IPS-11a (cell line): ENCODE results near the gene RASAL1.
"Not testable (repeated sequence)": the region's sequence is repeated elsewhere in the genome, so short reads cannot be mapped to it uniquely, and the experiment has no call there.

Source experiments
- H3K4me3 ChIP-seq: one replicate; pipeline ENCODE4 v1.5.1; 2013; ENCODE audit warnings: low read depth, low read length, control low read depth

Gene RASAL1

DNA sequence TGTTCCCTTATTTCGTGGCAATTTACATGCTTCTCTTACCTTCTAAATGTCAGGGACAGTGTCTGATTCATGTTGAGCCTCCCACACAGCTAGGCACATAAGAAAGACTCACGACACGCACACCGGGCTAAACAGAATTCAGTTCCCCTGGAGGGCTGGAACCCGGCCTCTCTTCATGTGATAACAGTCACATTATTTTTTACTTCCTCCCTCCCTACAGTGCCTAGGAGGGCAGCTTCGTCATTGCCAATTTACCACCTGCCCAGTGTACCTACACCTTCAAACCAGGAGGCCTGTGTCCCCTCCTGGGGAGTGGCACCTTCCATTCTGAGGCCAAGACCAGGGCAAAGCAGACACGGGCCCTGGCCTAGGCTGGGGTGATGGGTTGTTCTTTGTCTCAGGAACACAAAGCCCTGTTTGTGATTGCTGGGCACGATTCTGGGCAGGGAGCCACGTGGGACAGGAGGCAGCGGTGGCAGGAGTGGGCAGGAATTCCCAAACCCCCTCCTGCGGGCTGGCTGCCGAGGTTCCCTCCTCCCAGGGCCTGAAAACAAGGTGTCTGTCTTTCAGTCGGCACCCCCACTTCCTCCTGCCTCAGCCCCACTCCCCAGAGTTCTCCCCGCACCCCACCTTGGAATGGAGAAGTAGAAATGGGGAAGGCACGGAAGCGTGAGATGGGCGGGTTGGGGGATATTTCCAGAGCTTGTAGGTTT is 6.8 kb upstream of the RASAL1 start:
- H3K4me3 ChIP-seq, result no peak overlapping the region

DNA sequence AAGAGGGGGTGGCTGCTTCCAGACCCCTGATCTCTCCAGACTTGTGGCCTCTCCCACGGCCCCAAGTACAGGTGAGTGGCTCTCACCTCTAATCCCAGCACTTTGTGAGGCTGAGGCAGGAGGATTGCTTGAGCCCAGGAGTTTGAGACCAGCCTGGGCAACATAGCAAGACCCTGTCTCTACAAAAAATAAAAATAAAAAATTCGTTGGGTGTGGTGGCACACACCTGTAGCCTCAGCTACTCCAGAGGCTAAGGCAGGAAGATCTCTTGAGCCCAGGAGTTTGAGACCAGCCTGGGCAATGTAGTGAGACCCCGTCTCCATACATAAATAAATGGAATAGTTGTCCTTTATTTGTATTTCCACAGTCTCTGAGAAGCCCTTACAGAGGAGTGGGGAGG is 6.2 kb upstream of the RASAL1 start:
- H3K4me3 ChIP-seq, result not testable (repeated sequence)

DNA sequence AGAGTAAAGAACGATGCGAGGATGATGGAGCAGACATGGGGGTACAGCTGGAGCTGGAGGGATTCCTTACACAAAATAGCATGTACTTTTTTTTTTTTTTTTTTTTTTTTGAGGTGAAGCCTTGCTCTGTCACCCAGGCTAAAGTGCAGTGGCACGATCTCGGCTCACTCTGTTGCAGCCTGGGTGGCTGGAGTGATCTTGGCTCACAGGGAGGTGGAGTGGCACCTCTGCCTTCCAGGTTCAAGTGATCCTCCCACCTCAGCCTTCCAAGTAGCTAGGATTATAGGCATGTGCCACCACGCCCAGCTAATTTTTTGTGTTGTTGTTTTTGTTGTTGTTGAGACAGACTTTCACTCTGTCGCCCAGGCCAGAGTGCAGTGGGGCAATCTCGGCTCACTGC is 5.1 kb upstream of the RASAL1 start:
- H3K4me3 ChIP-seq, result no peak overlapping the region

DNA sequence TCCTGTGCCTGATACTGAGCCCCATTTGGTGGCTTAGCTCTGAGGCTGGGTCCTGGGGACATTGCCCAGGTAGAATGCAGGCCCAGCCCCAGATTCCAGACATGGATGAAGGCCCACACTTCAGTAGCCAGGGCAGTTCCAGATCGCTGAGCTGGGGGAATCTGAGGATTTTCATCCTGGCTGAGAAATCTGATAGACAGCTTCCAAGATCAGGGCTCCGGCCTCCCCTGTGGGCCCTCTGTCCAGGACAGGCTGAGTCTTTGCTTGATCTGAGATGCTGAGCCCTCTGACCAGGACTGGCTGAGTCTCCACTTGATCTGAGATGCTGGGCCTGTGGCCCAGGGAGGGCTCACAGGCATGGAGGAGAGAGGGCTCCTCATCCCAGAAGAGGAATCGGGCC is 3.3 kb upstream of the RASAL1 start:
- H3K4me3 ChIP-seq, result no peak overlapping the region

DNA sequence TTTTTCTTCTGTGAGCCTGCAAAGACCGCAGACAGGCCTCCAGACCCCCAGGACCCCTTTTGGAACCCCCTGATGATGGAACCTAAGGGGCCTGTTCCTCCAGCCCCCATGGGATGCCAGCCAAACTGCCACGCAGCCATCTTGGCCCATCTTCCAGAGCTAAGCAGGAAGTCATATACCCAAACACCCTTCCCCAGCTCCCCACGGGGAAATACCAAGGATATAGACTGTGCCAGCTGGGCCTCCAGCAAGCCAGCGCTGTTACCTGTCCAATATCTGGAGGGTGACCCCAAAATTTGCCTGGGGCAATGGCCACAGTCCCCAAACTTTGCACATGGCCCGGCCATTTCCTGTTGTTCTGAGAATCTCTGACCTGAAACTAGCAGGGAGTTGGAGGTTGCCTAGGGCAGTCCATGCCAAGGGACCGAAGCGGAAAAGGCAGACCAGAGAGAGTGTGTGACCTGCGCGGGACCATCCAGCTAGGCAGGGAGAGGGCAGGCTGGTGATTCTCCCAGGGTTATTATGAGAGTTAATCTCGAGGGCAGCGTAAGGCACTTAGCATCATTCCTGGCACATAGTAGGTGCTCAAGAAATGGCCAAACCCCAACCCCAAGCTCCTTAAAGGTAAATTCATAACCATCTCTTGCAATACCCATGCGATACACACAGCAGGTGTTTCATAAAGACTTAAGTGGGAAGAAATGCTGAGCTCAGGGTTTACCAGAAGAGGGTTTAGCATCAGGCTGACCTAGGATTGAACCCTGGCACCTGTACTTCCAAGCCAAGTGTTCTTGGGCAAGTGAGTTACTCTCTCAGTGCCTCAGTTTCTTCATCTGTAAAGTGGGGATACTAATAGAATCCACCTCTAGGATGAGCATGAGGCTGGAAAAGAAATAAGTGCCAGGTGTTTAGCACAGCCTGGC is 2.6 kb upstream of the RASAL1 start:
- H3K4me3 ChIP-seq, result no peak overlapping the region

DNA sequence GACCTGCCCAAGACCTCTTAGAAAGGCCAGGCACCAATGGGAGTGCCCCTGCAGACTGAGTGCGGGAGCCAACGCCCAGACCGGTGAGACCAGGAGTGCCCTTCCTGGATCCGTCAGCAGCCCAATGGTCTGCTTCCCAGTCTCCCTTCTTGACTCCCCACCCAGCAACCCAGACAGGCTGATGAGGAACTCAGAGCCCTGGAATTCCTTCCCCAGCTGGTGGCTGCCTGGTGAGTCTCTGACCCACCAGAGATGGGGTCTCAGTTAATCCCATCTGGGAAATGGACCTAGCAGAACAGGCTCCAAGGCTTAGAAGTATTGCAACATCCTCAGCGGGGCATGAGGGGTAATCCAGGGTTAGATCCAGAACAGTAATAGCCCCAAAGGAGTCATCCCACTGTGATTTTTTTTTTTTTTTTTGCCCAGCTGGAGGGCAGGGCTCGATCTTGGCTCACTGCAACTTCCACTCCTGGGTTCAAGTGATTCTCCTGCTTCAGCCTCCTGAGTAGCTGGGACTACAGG is 1.5 kb upstream of the RASAL1 start:
- H3K4me3 ChIP-seq, result no peak overlapping the region

DNA sequence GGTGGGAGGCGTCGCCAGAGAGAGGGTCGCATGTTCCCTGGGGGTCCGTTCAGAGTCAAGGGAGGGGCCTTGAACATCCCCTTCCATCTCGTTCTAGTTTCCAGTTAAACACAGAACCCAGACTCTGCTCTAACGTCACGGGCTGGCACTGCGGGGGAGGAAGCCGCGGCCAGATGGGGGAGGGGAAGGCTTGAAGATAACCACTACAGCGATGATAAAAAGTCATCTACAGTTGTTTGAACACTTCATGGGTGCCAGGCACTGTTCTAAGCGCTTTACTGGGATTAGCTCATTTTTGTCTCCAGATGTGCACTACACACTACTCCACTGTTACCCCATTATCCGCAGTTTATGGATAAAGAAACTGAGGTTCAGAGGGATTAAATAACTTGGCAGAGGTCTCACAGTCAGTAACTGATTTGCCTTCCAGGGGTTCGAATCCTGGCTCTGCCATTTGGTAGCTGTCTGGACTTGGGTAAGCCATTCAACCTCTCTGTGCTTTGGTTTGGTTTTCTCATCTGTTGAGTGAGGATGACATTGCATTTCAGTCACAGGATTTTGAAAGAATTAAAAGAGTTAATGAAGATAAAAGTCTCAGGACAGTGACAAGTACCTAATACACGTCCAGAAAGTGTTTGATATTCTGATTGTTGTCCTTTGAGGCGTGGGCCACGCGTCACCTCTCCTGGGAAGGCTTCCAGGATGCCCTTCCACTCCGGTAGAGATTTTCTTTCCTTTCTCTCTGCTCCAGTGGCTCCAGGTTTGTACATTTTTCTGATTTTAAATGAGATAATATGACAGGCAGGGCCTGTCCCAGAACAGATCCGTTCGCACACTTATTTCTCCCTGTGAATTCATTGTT is 798 bp upstream of the RASAL1 start:
- H3K4me3 ChIP-seq, result peak overlapping the region; percentile 27

DNA sequence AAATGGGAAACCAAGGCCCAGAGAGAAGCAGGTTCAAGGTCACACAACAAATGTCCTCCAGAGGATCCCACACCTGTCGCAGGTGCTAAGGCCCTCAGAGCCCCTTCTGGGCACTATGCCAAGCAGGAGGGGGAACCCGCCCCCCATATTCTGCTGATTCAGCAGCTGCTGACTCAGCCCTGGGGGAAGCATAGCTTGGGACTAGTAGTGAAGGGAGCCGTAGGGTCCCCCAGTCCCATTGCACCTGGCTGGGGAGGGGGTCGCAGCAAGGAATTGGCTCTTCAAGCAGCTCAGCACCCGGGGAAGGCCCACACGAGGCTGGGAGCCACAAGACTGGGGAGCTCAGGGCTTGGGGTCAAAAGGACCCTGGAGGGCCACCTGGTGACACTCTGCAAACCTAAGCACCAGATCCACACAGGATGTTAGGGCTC is 1.0 kb downstream of the RASAL1 start:
- no peak overlapping the region for H3K4me3 ChIP-seq

DNA sequence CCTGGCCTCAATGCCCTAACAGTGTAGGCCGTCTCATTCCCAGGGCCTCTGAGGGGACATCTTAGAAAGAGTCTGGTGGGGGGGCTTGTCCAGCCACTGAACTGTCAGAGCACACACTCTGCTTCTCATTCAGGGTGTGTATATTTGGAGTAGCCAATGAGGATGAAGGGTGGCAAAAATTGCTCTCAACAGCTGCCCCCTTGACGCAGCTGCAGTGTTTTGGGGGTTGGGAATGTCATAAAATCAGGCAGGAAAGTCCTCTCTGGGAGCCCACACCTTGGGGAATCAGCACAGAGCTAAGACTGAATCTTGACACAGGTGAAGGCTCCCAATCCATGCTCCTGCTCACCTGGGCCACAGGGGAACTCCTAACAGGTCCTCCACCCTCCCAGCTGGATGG is 1.5 kb downstream of the RASAL1 start:
- H3K4me3 ChIP-seq, result no peak overlapping the region

DNA sequence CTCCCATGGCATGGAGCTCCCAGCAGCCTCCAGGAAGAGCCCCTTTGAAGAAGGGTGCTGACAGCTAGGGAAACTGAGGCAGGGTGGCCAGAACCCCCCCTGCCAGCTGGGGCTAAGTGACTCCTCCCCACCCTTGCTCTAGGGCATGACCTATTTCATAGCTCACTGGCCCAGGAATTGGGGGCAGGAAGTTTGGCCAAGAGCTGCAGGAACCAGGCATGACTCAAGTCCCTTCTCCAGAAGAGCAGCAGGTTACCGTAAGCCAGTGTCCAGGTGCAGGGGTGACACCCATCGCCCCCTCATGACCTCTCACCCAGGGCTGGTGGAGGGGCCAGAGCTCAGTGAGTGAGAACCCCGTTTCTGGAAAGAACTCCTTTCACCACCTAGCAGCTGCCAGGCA is 1.9 kb downstream of the RASAL1 start:
- no peak overlapping the region for H3K4me3 ChIP-seq

DNA sequence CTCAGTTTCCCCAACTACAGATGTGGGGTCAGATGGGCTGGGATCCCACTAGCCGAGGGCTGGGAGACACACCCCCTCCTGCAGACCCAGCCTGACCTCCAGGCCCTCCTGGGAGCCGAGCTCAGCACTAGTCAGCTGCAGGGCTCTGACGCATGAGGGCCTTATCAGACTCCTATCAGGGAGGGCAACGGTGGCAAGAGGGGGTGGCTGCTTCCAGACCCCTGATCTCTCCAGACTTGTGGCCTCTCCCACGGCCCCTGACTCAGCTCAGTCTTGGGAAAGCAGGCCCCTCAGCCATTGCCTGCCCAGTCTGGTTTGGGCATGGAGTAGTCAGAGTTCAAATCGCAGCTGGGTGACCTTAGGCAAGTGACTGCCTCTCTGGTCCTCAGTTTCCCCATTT is 2.5 kb downstream of the RASAL1 start:
- no peak overlapping the region for H3K4me3 ChIP-seq

DNA sequence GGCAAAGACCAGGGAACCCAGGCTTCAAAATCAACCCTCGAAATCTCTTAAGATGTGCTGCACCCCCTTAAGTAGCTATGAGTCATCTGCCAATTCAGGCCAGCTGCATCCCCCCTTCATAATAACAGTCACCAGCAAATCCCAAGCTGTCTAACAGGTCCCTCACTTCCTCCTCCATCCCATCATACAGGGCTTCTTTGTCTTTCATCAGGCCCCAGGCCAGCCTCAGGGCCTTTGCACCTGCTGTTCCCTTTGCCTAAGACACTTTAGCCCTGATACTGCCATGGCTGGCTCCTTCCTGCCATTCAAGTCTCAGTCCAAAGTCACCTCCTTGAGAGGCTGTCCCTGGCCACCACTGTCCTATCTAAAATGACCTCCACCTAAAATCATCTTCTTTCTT is 4.0 kb downstream of the RASAL1 start:
- H3K4me3 ChIP-seq, result no peak overlapping the region

DNA sequence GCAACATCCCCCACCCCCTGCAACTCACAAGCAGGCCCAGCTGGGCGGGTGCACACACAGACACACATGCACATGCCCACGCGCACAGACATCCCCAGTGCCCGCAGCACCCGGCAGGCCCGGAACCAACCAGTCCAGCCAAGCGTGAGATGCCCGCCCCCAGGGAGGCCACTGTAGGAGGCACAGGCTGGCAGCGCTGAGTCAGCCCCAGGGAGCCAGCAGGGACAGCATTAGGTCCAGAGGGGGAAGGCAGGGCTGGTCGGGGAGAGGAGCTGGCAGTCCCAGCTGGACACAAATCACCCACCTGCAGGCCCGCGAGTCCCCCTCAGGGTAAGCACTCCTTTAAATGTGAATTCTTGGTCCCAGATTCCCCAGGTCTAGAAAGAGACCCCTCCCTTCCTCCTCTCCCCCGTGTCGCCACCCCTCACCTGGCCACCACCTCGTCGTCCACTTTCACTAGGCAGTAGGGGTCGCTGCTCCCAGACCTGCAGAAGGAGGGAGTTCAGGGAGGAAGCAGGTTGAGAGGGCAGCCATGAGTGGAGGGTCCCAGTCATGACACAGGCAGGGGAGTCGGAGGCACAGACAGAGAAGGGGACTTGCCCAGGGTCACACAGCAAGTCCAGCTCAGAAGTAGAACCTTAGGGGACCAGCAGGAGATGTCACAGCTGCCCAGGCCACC is 5.0 kb downstream of the RASAL1 start:
- no peak overlapping the region for H3K4me3 ChIP-seq

DNA sequence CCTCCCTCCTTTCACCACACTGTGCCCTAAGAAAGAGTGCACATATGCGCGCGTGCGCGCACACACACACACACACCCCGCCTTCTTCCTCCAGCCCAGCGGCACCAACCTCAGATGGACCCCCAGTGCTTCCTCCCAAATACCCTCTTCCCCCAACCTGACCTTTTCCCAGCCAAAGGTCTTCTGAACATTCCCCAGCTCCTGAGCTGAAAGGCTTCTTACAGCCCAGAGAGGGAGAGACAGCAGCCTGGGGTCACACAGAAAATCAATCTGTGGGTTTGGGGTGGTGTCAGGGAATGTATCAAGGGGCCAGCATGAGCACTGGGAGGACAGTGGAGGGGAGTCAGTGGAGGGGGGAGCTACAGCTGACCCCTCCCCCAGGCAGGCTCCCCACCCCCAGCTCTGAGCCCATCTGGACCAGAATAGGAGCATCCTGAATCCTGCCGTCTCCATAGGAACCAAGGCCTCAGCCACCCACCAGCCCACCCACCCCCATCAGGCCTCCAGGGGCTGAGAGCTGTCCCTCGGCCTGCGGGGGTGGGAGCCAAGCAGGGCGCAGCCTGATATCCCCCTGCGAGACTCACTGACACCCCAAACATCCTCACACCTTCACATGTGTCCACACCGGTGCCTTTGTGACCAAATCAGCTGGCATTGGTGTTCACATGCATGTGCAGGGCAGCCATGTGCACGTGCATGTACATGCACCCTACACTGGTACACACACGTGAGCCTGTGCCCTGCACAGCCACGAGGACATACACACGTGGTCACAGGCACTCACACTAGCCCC is 5.7 kb downstream of the RASAL1 start:
- H3K4me3 ChIP-seq, result no peak overlapping the region

DNA sequence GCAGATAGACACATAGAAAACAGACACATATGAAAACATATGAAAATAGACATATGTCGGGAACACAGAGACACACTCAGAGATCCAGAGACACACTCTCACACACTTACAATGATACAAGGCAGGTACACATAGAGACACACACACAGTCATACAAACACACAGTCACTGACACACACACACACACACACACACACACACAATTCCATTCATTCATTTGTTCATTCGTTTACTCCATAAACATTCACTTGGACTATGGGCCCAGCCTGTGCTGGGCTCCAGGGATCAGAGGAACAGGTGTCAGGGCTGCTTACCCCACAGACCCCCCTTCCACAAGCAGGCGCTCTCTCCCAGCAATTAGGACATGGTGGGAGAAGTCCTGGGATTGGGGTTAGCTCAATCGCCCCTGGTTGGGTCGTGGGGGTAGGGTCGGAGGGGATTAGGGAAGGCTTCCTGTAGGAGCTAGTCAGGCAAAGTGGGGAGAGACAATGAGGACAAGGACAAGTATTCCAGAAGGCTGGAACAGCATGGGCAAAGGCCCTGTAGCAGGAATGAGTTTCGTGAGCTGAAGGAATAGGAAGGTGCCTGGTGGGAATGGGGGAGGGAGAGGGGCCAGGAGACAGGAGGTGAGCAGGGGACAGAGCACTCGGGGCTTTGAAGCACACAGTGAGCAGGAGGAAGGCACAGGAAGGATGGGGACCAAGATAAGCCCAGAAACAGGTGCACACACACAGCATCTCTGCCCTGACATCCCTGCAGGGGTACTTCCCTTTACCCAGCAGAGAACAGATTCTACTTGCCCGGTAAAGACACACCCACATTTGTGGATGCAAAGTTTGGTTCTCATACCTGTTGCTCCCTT is 6.5 kb downstream of the RASAL1 start:
- no peak overlapping the region for H3K4me3 ChIP-seq

DNA sequence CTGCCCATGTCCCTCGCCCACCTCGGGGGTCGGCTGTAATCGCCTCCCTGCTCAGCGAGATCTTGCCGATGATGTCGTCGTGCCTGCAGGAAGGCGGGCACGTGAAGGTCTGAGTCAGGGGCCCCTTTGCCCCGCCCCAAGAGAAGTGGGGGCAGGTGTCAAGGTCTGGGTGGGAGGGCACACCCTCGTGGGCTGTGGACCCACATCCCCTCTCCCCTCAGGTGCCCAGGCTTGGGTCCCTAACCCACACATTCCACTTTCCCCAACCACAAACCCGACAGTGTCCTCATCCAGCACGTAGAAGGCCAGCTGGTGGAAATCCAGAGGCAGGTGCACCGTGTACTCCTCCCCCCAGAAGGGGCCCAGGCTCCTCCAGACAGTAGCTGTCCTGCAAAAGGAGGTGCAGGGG is 7.8 kb downstream of the RASAL1 start:
- no peak overlapping the region for H3K4me3 ChIP-seq

DNA sequence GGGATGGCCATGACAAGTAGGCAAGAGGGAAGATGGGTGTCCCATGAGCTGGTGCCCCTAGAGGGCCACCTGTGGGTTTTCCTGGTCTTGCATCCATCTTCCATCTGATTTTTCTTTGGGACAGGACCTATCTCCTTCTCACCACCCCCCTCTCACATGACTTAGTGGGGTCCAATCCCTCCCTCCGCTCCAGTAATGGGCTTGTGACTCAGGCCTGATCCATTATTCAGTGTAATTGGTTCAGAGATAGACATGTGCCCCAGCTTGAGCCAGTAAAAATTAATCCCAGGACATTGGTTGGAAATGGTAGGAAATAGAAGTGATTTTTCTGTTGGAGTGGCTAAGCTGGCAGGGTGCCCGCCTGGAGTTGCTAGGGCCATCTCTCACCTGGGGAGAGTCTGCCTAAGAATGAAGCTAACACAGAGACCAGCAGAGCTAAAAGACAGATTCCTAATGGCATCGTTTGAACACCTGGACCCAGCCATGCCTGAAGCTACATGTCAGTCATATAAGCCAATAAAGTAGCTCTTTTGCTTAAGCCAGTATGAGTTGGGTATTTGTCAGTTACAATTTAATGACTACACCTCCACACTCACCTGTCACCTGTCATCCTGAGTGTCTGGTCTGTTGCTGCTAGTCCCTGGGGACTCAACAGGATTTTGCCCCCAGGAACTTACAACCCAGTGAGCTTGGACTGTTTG is 14.7 kb downstream of the RASAL1 start:
- H3K4me3 ChIP-seq, result no peak overlapping the region

DNA sequence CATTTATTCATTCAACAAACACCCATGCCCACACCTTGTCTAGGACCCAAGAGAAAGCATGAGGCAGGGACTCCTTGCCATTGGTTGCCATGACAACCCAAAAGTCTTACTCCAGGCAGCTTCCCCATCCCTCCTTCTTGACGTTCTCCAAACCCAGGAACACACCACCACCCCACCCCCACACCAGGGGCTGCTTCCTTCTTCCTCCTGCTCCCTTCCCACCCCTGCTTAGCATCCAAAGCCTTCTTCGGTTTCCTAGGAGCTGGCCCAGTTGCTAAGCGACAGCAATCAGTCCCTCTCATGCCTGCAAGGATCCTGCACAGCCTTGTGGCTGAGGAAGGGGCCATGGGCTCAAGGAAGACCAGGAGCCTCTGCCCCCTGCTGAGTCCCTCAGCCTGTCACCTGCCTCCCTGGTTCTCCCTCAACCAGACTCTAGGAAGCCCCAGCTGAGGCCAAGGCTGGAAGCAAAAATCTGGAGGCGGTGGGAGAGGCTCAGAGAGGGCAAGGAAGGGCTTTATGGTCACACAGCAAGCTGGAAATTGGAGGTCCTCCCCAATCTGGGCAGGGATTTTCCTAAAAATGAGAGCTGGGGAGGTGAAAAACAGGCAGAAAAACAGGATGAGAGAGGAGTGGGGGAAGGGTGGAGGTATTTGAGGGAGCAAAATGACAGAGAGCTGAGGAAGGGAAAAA is 15.4 kb downstream of the RASAL1 start:
- no peak overlapping the region for H3K4me3 ChIP-seq
